Measurements from ENCODE around the gene INMT.

Gene INMT

DNA sequence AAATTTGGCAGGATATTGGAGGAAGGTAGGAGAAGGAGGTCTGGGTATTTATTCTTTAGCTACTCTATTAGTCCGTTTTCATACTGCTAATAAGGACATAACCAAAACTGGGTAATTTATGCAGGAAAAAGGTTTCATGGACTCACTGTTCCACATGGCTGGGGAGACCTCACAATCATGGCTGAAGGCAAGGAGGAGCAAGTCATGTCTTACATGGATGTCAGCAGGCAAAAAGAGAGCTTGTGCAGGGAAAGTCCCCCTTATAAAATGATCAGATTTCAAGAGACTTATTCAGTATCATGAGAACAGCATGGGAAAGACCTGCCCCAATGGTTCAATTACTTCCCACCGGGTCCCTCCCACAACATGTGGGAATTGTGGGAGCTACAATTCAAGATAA is 1.9 kb upstream of the INMT start:
- H3K4me1 ChIP-seq (ENCODE audit: control insufficient read depth, low read depth, low read length) = no peaks in the 10 kb centered on the region
- no peak overlapping the region for H2BK5ac ChIP-seq (ENCODE audit: low read length)
- H3K23ac ChIP-seq (ENCODE audit: low read length) = no peak overlapping the region
- H3K4me3 ChIP-seq (ENCODE audit: low read length) = no peak overlapping the region
- H3K4ac ChIP-seq (ENCODE audit: low read depth, low read length) = no peak overlapping the region
- H3K79me2 ChIP-seq (ENCODE audit: control insufficient read depth, insufficient read depth, low read length) = no peaks in the 10 kb centered on the region
- H3K4me2 ChIP-seq (ENCODE audit: low read length) = no peak overlapping the region
- no peak for DNase-seq
- H3K79me1 ChIP-seq (ENCODE audit: low read length) = no peaks in the 10 kb centered on the region
- no CpG with 5 or more reads among the region's 2 CpGs for WGBS (ENCODE audit: extremely low coverage, insufficient coverage, low lambda C conversion rate)
- H4K5ac ChIP-seq (ENCODE audit: low read length) = no peak overlapping the region
- no peaks in the 10 kb centered on the region for H3K27me3 ChIP-seq (ENCODE audit: insufficient read depth, low read length, poor library complexity)
- H4K8ac ChIP-seq (ENCODE audit: low read depth, low read length) = no peak overlapping the region
- no peak overlapping the region for H2AK5ac ChIP-seq (ENCODE audit: low read length)
- H3K36me3 ChIP-seq (ENCODE audit: control insufficient read depth, insufficient read depth, low read length) = no peaks in the 10 kb centered on the region
- H3K18ac ChIP-seq (ENCODE audit: low read length) = no peak overlapping the region
- H3K9ac ChIP-seq (ENCODE audit: low read length) = no peak overlapping the region
- H3K27ac ChIP-seq (ENCODE audit: low read depth, low read length) = no peak overlapping the region
- no peak overlapping the region for H2BK15ac ChIP-seq (replicated peaks; ENCODE audit: low read depth)
- no peak overlapping the region for H2BK120ac ChIP-seq (ENCODE audit: low read depth, low read length)
- no peak overlapping the region for H3K56ac ChIP-seq (ENCODE audit: low read length)

DNA sequence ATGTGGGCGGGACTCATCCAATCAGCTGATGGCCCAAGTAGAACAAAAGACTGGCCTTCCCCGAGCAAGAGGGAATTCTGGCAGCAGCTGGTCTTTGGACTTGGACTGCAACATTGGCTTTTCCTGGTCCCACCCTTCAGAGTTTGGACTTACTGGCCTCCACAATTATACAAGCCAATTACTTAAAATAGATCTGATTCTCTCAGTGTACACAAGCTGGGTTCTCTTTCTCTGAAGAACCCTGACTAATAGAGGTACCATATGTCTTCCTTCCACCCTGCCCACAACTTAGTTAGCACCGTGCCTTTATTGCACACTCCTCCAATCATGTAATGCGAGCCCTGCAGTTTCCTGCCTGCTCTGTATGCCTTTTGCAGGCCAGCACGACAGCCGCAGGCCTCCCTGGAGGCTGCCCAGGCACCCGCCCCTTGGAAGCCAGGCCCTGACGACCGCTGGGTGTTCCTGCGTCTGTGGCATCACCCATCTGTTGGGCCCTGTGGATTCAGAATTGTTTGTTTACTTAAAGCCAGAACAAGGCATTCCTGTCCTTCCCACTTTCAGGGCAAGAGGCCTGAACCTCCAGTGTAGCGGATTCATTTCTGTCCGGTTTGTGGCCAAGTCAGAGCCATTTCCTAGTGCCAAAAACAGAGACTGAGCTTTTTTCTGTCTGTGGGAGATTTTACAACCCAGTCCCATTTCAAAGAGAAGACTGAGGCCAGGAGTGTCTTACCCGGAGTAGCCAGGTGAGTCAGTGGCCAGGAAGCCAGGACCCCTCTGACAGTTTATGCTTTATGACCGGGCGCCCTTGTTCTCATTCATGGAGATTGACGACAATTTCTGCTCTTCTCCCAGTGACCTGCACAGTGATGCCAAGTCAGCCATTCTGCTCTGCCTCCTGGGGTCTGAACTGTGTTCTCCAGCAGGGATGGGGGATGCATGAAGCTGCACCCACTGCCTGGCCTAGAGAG is 968 bp upstream of the INMT start:
- Histone ChIP-seq H3K27me3 (ENCODE audit: insufficient read depth, low read length, poor library complexity) (no peaks in the 10 kb centered on the region), H3K9ac (ENCODE audit: low read length) (no peak overlapping the region), H3K18ac (ENCODE audit: low read length) (no peak overlapping the region), H3K4me1 (ENCODE audit: control insufficient read depth, low read depth, low read length) (no peaks in the 10 kb centered on the region), H4K5ac (ENCODE audit: low read length) (no peak overlapping the region), H3K79me1 (ENCODE audit: low read length) (no peaks in the 10 kb centered on the region), H3K4ac (ENCODE audit: low read depth, low read length) (no peak overlapping the region), H3K27ac (ENCODE audit: low read depth, low read length) (no peak overlapping the region), H3K4me2 (ENCODE audit: low read length) (no peak overlapping the region), H3K23ac (ENCODE audit: low read length) (no peak overlapping the region), H2AK5ac (ENCODE audit: low read length) (no peak overlapping the region), H3K36me3 (ENCODE audit: control insufficient read depth, insufficient read depth, low read length) (no peaks in the 10 kb centered on the region), H2BK15ac (replicated peaks; ENCODE audit: low read depth) (no peak overlapping the region), H2BK5ac (ENCODE audit: low read length) (no peak overlapping the region), H3K79me2 (ENCODE audit: control insufficient read depth, insufficient read depth, low read length) (no peaks in the 10 kb centered on the region), H2BK120ac (ENCODE audit: low read depth, low read length) (no peak overlapping the region), H3K4me3 (ENCODE audit: low read length) (no peak overlapping the region), H3K56ac (ENCODE audit: low read length) (no peak overlapping the region), H4K8ac (ENCODE audit: low read depth, low read length) (no peak overlapping the region)
- no peak for DNase-seq
- WGBS (ENCODE audit: extremely low coverage, insufficient coverage, low lambda C conversion rate) = no CpG with 5 or more reads among the region's 16 CpGs

DNA sequence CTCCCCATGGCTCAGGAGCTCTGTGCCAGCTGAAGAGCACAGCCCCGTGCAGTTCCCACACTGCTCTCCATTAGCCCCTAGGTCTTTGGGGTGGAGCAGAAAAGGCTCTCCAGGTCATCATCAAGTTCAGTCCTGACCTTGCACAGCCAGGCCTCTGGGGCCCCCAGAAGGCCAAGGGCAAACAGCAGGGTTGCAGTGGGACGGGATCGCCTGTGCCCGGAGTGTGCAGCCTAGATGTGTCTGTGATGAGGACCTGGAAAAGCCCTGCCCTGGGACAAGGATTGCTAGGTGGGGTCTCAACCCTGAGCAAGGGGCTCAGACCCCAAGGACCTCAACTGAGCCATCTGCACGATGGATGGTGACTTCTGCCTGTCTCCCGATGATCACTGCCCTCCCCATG is 549 bp downstream of the INMT start:
- H3K18ac ChIP-seq (ENCODE audit: low read length) = no peak overlapping the region
- H3K9ac ChIP-seq (ENCODE audit: low read length) = no peak overlapping the region
- no peaks in the 10 kb centered on the region for H3K79me2 ChIP-seq (ENCODE audit: control insufficient read depth, insufficient read depth, low read length)
- H3K4ac ChIP-seq (ENCODE audit: low read depth, low read length) = no peak overlapping the region
- H3K36me3 ChIP-seq (ENCODE audit: control insufficient read depth, insufficient read depth, low read length) = no peaks in the 10 kb centered on the region
- H3K4me1 ChIP-seq (ENCODE audit: control insufficient read depth, low read depth, low read length) = no peaks in the 10 kb centered on the region
- no peak overlapping the region for H2BK120ac ChIP-seq (ENCODE audit: low read depth, low read length)
- no peak overlapping the region for H2BK5ac ChIP-seq (ENCODE audit: low read length)
- no peak overlapping the region for H4K8ac ChIP-seq (ENCODE audit: low read depth, low read length)
- DNase-seq = no peak
- no peak overlapping the region for H2BK15ac ChIP-seq (replicated peaks; ENCODE audit: low read depth)
- H2AK5ac ChIP-seq (ENCODE audit: low read length) = no peak overlapping the region
- no peaks in the 10 kb centered on the region for H3K27me3 ChIP-seq (ENCODE audit: insufficient read depth, low read length, poor library complexity)
- no peak overlapping the region for H3K23ac ChIP-seq (ENCODE audit: low read length)
- no peak overlapping the region for H3K4me2 ChIP-seq (ENCODE audit: low read length)
- WGBS (ENCODE audit: extremely low coverage, insufficient coverage, low lambda C conversion rate) = no CpG with 5 or more reads among the region's 6 CpGs
- H3K56ac ChIP-seq (ENCODE audit: low read length) = no peak overlapping the region
- H3K79me1 ChIP-seq (ENCODE audit: low read length) = no peaks in the 10 kb centered on the region
- no peak overlapping the region for H4K5ac ChIP-seq (ENCODE audit: low read length)
- H3K4me3 ChIP-seq (ENCODE audit: low read length) = no peak overlapping the region
- H3K27ac ChIP-seq (ENCODE audit: low read depth, low read length) = no peak overlapping the region

DNA sequence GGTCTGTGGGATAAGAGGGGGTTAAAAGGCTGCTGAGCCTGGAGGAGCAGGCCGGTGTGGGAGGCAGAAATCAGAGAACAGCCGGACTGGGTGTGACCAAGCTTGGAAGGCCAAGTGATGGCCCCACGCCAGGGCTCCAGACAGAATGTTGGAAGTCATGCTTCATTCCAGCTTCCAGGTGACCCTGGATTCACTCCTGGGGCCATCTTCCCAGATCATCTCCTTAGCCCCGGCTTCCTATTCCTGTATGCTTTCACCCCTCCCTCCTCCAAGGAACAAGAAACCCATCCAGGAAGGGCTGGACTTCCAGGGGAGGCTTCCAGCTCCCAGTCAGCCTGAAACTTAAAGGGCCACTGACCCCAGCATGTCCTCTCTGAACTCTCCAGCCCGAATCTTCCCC is 1.0 kb downstream of the INMT start:
- Histone ChIP-seq H3K4ac (ENCODE audit: low read depth, low read length) (no peak overlapping the region), H3K27ac (ENCODE audit: low read depth, low read length) (no peak overlapping the region), H4K8ac (ENCODE audit: low read depth, low read length) (no peak overlapping the region), H3K18ac (ENCODE audit: low read length) (no peak overlapping the region), H3K23ac (ENCODE audit: low read length) (no peak overlapping the region), H2BK5ac (ENCODE audit: low read length) (no peak overlapping the region), H4K5ac (ENCODE audit: low read length) (no peak overlapping the region), H3K4me3 (ENCODE audit: low read length) (no peak overlapping the region), H3K4me1 (ENCODE audit: control insufficient read depth, low read depth, low read length) (no peaks in the 10 kb centered on the region), H3K36me3 (ENCODE audit: control insufficient read depth, insufficient read depth, low read length) (no peaks in the 10 kb centered on the region), H2BK15ac (replicated peaks; ENCODE audit: low read depth) (no peak overlapping the region), H2BK120ac (ENCODE audit: low read depth, low read length) (no peak overlapping the region), H3K9ac (ENCODE audit: low read length) (no peak overlapping the region), H2AK5ac (ENCODE audit: low read length) (no peak overlapping the region), H3K27me3 (ENCODE audit: insufficient read depth, low read length, poor library complexity) (no peaks in the 10 kb centered on the region), H3K4me2 (ENCODE audit: low read length) (no peak overlapping the region), H3K56ac (ENCODE audit: low read length) (no peak overlapping the region), H3K79me2 (ENCODE audit: control insufficient read depth, insufficient read depth, low read length) (no peaks in the 10 kb centered on the region), H3K79me1 (ENCODE audit: low read length) (no peaks in the 10 kb centered on the region)
- no peak for DNase-seq
- no CpG with 5 or more reads among the region's 5 CpGs for WGBS (ENCODE audit: extremely low coverage, insufficient coverage, low lambda C conversion rate)

DNA sequence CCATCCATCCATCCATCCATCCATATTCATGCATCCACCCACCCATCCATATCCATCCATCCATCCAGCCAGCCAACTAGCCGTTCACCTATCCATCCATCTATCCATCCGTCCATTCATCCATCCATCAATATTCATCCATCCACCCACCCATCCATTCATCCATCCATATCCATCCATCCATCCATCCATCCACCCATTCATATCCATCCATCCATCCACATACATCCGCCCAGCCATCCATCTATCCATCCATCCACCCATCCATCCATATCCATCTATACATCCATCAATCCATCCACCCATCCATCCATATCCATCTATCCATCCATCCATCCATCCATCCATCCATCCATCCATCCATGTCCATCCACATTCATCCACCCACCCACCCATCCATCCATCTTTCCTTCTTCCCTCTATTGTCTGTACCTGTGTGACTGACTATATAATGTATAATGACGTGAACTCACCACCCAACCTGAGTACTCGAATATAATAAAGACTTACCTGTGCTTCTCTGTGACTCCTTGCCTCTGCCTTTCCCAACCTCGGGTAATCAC is 2.5 kb downstream of the INMT start:
- no peak overlapping the region for H3K18ac ChIP-seq (ENCODE audit: low read length)
- H2BK120ac ChIP-seq (ENCODE audit: low read depth, low read length) = no peak overlapping the region
- H3K27me3 ChIP-seq (ENCODE audit: insufficient read depth, low read length, poor library complexity) = no peaks in the 10 kb centered on the region
- no peak overlapping the region for H2BK5ac ChIP-seq (ENCODE audit: low read length)
- H4K5ac ChIP-seq (ENCODE audit: low read length) = no peak overlapping the region
- H3K4me1 ChIP-seq (ENCODE audit: control insufficient read depth, low read depth, low read length) = no peaks in the 10 kb centered on the region
- H3K56ac ChIP-seq (ENCODE audit: low read length) = no peak overlapping the region
- H3K79me2 ChIP-seq (ENCODE audit: control insufficient read depth, insufficient read depth, low read length) = no peaks in the 10 kb centered on the region
- no peak overlapping the region for H3K27ac ChIP-seq (ENCODE audit: low read depth, low read length)
- no peaks in the 10 kb centered on the region for H3K79me1 ChIP-seq (ENCODE audit: low read length)
- no peak overlapping the region for H3K4me2 ChIP-seq (ENCODE audit: low read length)
- H2AK5ac ChIP-seq (ENCODE audit: low read length) = no peak overlapping the region
- WGBS (ENCODE audit: extremely low coverage, insufficient coverage, low lambda C conversion rate) = 100% methylated on average over 1 of the region's 6 CpGs
- no peak overlapping the region for H3K23ac ChIP-seq (ENCODE audit: low read length)
- no peaks in the 10 kb centered on the region for H3K36me3 ChIP-seq (ENCODE audit: control insufficient read depth, insufficient read depth, low read length)
- H2BK15ac ChIP-seq (replicated peaks; ENCODE audit: low read depth) = no peak overlapping the region
- H4K8ac ChIP-seq (ENCODE audit: low read depth, low read length) = no peak overlapping the region
- no peak overlapping the region for H3K4me3 ChIP-seq (ENCODE audit: low read length)
- DNase-seq = no peak
- H3K9ac ChIP-seq (ENCODE audit: low read length) = no peak overlapping the region
- H3K4ac ChIP-seq (ENCODE audit: low read depth, low read length) = no peak overlapping the region
